Measurements from ENCODE around the gene B9D1. TPM values are rescaled to one million over a fixed set of nuclear protein-coding genes. Genes with fewer than 3 reads are reported as not detected.

Gene B9D1
- total and polyA plus RNA-seq, 2 experiments from 2014 or later = 35.2 to 63.5 TPM

DNA sequence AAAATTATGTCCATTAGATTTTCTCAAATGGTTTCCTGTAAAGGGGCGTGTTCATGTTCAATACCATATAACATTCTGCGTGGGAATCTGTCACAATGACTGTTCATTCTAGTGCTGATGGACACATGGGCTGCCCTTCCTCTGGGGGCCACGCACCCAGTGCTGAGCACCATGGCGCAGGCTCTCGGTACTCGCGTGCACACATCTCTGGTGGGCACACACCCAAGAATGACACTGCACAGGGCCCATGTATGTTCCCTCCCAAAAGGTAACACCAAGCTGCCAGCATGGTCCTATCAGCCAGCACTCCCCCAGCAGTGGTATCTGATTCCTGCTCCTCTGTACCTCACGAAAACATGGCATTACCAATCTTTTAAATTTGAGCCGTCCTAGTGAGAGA is 13.7 kb downstream of the B9D1 start:
- ATAC-seq (no peak), DNase-seq (ENCODE audit: low spot score) (no peak)
- Mint-ChIP-seq H3K36me3 (ENCODE audit: low read depth) (peaks cover 5% of the 10 kb centered on the region; the same call in 2 of the 3 replicates), H3K4me3 (no peak overlapping the region), H3K4me1 (no peaks in the 10 kb centered on the region), H3K27me3 (ENCODE audit: insufficient read depth, low read depth, poor library complexity) (peaks cover 6% of the 10 kb centered on the region), H3K9me3 (no peaks in the 10 kb centered on the region; the same call in 2 of the 3 replicates), H3K27ac (no peak overlapping the region)
- Histone ChIP-seq H3K9me2 (ENCODE audit: insufficient read depth) (no peaks in the 10 kb centered on the region), H2AFZ (no peak overlapping the region), H3K4me1 (ENCODE audit: insufficient read depth) (no peaks in the 10 kb centered on the region; the same call in 1 of the 2 replicates), H3K4me3 (no peak overlapping the region), H4K20me1 (replicated peaks; ENCODE audit: insufficient read depth) (no peaks in the 10 kb centered on the region), H3K36me3 (ENCODE audit: insufficient read depth) (no peaks in the 10 kb centered on the region), H3K27ac (ENCODE audit: low read depth) (no peak overlapping the region), H3K4me2 (no peak overlapping the region), H3K27me3 (ENCODE audit: insufficient read depth) (no peaks in the 10 kb centered on the region), H3F3A (replicated peaks; ENCODE audit: low read depth) (no peaks in the 10 kb centered on the region), H3K79me2 (replicated peaks; ENCODE audit: insufficient read depth) (no peaks in the 10 kb centered on the region)
- no peak for TF ChIP-seq STAT1 (IDR thresholded peaks at IDR 0.05; ENCODE audit: unreplicated experiment)
- TF ChIP-seq, protein P1, sequence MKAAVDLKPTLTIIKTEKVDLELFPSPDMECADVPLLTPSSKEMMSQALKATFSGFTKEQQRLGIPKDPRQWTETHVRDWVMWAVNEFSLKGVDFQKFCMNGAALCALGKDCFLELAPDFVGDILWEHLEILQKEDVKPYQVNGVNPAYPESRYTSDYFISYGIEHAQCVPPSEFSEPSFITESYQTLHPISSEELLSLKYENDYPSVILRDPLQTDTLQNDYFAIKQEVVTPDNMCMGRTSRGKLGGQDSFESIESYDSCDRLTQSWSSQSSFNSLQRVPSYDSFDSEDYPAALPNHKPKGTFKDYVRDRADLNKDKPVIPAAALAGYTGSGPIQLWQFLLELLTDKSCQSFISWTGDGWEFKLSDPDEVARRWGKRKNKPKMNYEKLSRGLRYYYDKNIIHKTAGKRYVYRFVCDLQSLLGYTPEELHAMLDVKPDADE (IDR thresholded peaks at IDR 0.05) = no peak

DNA sequence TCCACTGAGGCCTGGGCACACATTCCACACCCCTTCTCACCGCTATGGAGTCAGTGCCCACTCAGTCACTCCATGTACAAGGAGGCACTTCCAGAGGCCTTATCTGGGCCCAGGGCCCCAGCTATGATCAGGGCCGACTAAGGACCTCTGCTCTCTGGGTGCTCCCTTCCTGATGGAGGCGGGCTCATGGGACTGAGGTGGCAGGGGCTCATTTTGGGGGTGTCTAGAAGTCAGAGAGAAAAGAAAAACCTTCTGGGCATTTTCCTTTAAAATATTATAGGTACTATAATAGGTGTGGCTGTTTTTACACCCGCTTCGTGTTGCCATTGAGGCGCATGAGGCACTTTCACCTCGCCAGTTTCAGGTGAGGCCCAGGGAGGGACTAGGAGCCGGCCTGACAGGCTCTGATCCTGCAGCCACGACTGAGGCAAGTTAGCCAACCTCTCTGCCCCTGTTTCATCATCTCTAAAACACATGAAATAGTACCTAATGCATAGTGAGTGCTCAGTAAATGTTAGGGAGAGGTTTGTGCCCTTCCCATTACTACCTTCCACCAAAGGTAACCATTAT is 14.4 kb downstream of the B9D1 start:
- no peak for DNase-seq (ENCODE audit: low spot score)
- Mint-ChIP-seq H3K27ac (no peak overlapping the region), H3K27me3 (ENCODE audit: insufficient read depth, low read depth, poor library complexity) (peaks cover 6% of the 10 kb centered on the region), H3K36me3 (ENCODE audit: low read depth) (peaks cover 5% of the 10 kb centered on the region; the same call in 2 of the 3 replicates), H3K4me1 (no peaks in the 10 kb centered on the region), H3K9me3 (no peaks in the 10 kb centered on the region; the same call in 2 of the 3 replicates), H3K4me3 (no peak overlapping the region)
- Histone ChIP-seq H3K79me2 (replicated peaks; ENCODE audit: insufficient read depth) (no peaks in the 10 kb centered on the region), H3K4me2 (no peak overlapping the region), H3K27me3 (ENCODE audit: insufficient read depth) (no peaks in the 10 kb centered on the region), H3K27ac (ENCODE audit: low read depth) (no peak overlapping the region), H3K36me3 (ENCODE audit: insufficient read depth) (no peaks in the 10 kb centered on the region), H3K4me3 (no peak overlapping the region), H3F3A (replicated peaks; ENCODE audit: low read depth) (no peaks in the 10 kb centered on the region), H2AFZ (no peak overlapping the region), H4K20me1 (replicated peaks; ENCODE audit: insufficient read depth) (no peaks in the 10 kb centered on the region), H3K9me2 (ENCODE audit: insufficient read depth) (no peaks in the 10 kb centered on the region), H3K4me1 (ENCODE audit: insufficient read depth) (no peaks in the 10 kb centered on the region; the same call in 1 of the 2 replicates)
- ATAC-seq = no peak
- no peak for TF ChIP-seq ZNF114 (CRISPR knock-in tag; IDR thresholded peaks at IDR 0.05)

DNA sequence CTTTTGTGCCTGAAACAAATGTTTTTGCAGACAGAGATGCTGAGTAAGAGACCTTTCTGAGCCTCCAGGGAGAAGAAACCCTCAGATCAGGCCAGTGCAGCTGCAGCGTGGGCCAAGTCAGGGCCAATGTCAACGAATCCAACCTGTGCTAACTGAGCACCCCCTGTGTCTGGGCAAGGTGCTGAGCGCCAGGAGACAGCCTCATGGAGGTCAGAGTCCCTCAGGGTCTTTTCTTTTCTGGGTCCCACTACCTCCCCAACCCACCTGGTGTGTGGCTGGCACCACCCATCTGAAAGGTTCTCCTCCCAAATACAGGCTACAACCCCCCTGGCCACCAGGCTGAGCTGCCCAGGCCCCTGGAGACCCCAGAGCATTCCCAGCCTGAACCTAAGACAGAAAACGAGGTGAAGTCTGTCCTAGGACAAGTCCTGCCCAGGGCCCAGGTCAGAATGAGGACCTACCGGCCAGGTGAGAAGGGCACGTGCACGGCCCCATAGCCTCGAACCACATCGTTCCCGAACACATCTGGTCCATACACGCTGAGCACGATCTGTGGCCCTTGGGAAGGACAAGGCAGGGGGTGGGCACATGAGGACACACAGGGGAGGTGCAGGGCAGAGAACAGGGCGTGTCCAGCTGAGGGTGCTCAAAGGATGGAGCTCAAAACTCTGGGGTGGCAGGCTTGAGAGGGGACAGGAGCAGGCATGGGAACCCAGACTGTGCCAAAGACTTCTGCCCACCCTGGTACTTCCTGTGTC is 15.0 kb downstream of the B9D1 start:
- H3K9me3 Mint-ChIP-seq = no peaks in the 10 kb centered on the region; the same call in 2 of the 3 replicates
- Histone ChIP-seq H3K27me3 (ENCODE audit: insufficient read depth) (no peaks in the 10 kb centered on the region), H3K27ac (ENCODE audit: low read depth) (no peak overlapping the region), H3K36me3 (ENCODE audit: insufficient read depth) (no peaks in the 10 kb centered on the region), H3K4me2 (no peak overlapping the region), H3K4me3 (no peak overlapping the region), H3K4me1 (ENCODE audit: insufficient read depth) (no peaks in the 10 kb centered on the region; the same call in 1 of the 2 replicates), H2AFZ (no peak overlapping the region), H3K9me2 (ENCODE audit: insufficient read depth) (no peaks in the 10 kb centered on the region), H4K20me1 (replicated peaks; ENCODE audit: insufficient read depth) (no peaks in the 10 kb centered on the region), H3F3A (replicated peaks; ENCODE audit: low read depth) (no peaks in the 10 kb centered on the region), H3K79me2 (replicated peaks; ENCODE audit: insufficient read depth) (no peaks in the 10 kb centered on the region)
- H3K36me3 Mint-ChIP-seq (ENCODE audit: low read depth) = peaks cover 5% of the 10 kb centered on the region; the same call in 2 of the 3 replicates
- no peaks in the 10 kb centered on the region for H3K4me1 Mint-ChIP-seq
- ATAC-seq (no peak), DNase-seq (ENCODE audit: low spot score) (no peak)
- H3K27me3 Mint-ChIP-seq (ENCODE audit: insufficient read depth, low read depth, poor library complexity) = peaks cover 6% of the 10 kb centered on the region
- 0 out of 2 replicates have a peak overlapping the region, but pooled peaks have one; percentile 28 for H3K27ac Mint-ChIP-seq
- no peak overlapping the region for H3K4me3 Mint-ChIP-seq
- no peak for TF ChIP-seq STAT1 (IDR thresholded peaks at IDR 0.05; ENCODE audit: unreplicated experiment)
- TF ChIP-seq NANOG (IDR thresholded peaks at IDR 0.05; ENCODE audit: borderline replicate concordance) = no peak
- TF ChIP-seq, protein P2, sequence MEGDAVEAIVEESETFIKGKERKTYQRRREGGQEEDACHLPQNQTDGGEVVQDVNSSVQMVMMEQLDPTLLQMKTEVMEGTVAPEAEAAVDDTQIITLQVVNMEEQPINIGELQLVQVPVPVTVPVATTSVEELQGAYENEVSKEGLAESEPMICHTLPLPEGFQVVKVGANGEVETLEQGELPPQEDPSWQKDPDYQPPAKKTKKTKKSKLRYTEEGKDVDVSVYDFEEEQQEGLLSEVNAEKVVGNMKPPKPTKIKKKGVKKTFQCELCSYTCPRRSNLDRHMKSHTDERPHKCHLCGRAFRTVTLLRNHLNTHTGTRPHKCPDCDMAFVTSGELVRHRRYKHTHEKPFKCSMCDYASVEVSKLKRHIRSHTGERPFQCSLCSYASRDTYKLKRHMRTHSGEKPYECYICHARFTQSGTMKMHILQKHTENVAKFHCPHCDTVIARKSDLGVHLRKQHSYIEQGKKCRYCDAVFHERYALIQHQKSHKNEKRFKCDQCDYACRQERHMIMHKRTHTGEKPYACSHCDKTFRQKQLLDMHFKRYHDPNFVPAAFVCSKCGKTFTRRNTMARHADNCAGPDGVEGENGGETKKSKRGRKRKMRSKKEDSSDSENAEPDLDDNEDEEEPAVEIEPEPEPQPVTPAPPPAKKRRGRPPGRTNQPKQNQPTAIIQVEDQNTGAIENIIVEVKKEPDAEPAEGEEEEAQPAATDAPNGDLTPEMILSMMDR (conservative IDR thresholded peaks at IDR 0.05; ENCODE audit: low read depth in 2 of 2) = no peak
- no peak for TF ChIP-seq CREB1 (CRISPR knock-in tag; IDR thresholded peaks at IDR 0.05; ENCODE audit: low read depth)
- TF ChIP-seq, protein P1 (IDR thresholded peaks at IDR 0.05) = no peak
